Adipocyte (in vitro differentiated cells): ENCODE results near the gene SLC35F3.
"Not testable (repeated sequence)": the region's sequence is repeated elsewhere in the genome, so short reads cannot be mapped to it uniquely, and the experiment has no call there.

Experiments used
- DNase-seq: peaks from one replicate; pipeline ENCODE4 v3.0.0-alpha.2; 2015; ENCODE audit warnings: low read depth
- H3K27me3 ChIP-seq: replicated peaks from 2 replicates; pipeline ENCODE4 v1.7.0; 2013; ENCODE audit warnings: mild to moderate bottlenecking, low read length, moderate library complexity; ENCODE audit not compliant: control insufficient read depth, insufficient read depth
- H3K36me3 ChIP-seq: 2 replicates; pipeline ENCODE4 v1.7.0; 2013; ENCODE audit warnings: low read length, mild to moderate bottlenecking, moderate library complexity; ENCODE audit not compliant: control insufficient read depth, insufficient read depth, severe bottlenecking
- H3K4me1 ChIP-seq: 2 replicates; pipeline ENCODE4 v1.7.0; 2013; ENCODE audit warnings: mild to moderate bottlenecking, low read length, moderate library complexity; ENCODE audit not compliant: control insufficient read depth, insufficient read depth
- H3K4me3 ChIP-seq: 2 replicates; pipeline ENCODE4 v1.7.0; 2013; ENCODE audit warnings: mild to moderate bottlenecking, low read length, moderate library complexity
- H3K9ac ChIP-seq: 2 replicates; pipeline ENCODE4 v1.7.0; 2013; ENCODE audit warnings: mild to moderate bottlenecking, low read length, moderate library complexity
- H3K9me3 ChIP-seq: 2 replicates; pipeline ENCODE4 v1.7.0; 2013; ENCODE audit warnings: mild to moderate bottlenecking, low read length, moderate library complexity; ENCODE audit not compliant: control insufficient read depth

The SLC35F3 gene

DNA sequence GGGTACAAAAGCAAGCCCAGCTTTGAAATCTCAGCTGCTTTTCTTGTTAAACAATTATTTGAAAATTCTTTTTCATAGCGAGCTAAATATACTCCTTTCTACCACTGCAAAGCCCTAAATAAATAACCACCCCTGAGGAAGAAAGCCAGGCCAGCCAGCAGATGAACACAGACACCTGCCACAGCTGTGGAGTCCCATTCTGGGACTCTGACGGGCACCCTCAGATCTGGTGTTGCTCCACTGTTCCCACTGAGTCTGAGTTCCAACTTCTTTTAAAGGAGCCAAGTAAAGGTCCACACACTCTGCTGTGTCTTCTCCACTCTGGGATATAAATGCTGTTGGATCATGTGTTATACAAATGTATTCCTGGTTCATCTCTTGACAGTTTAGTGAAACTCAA, 391.1 kb downstream of the SLC35F3 start:
- Histone ChIP-seq H3K27me3 (no peaks in the 10 kb centered on the region), H3K4me3 (no peak overlapping the region), H3K4me1 (no peaks in the 10 kb centered on the region), H3K9me3 (peaks cover 12% of the 10 kb centered on the region), H3K36me3 (no peaks in the 10 kb centered on the region), H3K9ac (no peak overlapping the region)
- DNase-seq: no peak

DNA sequence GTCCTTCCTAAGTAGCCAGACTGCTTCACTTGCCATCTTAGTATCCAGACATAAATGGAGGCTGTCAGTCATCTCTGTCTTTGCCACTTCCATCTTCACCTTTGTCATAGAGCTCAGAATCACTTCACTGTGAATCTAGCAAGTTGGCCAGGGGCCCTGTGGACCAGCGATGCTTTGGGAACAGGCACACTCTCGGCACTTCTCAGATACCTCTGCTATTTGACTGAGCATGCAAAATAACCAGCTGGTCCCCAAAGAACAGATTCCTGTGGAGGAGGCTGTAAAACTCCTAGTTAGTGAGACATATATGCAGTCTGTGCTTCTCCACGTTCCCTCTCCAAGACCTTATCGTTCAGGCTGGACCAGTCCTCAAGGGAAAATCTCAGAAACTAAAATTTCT, 392.0 kb downstream of the SLC35F3 start:
- Histone ChIP-seq H3K27me3 (no peaks in the 10 kb centered on the region), H3K9ac (no peak overlapping the region), H3K4me1 (no peaks in the 10 kb centered on the region), H3K36me3 (no peaks in the 10 kb centered on the region), H3K9me3 (peaks cover 7% of the 10 kb centered on the region), H3K4me3 (no peak overlapping the region)
- no peak for DNase-seq

GRCh38 chr1:234297668-234298067, 393.2 kb downstream of the SLC35F3 start:
- H3K4me1 ChIP-seq: no peaks in the 10 kb centered on the region
- no peaks in the 10 kb centered on the region for H3K36me3 ChIP-seq
- DNase-seq: no peak
- H3K9me3 ChIP-seq: peaks cover 7% of the 10 kb centered on the region
- no peaks in the 10 kb centered on the region for H3K27me3 ChIP-seq
- no peak overlapping the region for H3K4me3 ChIP-seq
- no peak overlapping the region for H3K9ac ChIP-seq

- Histone ChIP-seq H3K27me3 (no peaks in the 10 kb centered on the region), H3K4me1 (no peaks in the 10 kb centered on the region), H3K36me3 (no peaks in the 10 kb centered on the region), H3K4me3 (no peak overlapping the region), H3K9ac (no peak overlapping the region), H3K9me3 (peaks cover 7% of the 10 kb centered on the region)
- no peak for DNase-seq
Measured at GRCh38 chr1:234300096-234300495, 395.6 kb downstream of the SLC35F3 start.

DNA sequence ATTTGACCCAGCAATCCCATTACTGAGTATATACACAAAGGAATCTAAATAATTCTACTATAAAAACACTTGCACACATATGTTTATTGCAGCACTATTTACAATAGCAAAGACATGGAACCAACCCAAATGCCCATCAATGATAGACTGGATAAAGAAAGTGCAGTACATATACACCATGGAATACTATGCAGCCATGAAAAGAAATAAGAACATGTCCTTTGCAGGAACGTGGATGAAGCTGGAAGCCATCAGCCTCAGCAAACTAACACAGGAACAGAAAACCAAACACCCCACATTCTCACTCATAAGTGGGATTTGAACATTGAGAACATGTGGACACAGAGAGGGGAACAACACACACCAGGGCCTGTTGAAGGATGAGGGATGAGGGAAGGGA, 397.2 kb downstream of the SLC35F3 start:
- H3K4me3 ChIP-seq, H3K9ac ChIP-seq, DNase-seq, H3K36me3 ChIP-seq, H3K27me3 ChIP-seq, H3K9me3 ChIP-seq, H3K4me1 ChIP-seq: not testable (repeated sequence)

DNA sequence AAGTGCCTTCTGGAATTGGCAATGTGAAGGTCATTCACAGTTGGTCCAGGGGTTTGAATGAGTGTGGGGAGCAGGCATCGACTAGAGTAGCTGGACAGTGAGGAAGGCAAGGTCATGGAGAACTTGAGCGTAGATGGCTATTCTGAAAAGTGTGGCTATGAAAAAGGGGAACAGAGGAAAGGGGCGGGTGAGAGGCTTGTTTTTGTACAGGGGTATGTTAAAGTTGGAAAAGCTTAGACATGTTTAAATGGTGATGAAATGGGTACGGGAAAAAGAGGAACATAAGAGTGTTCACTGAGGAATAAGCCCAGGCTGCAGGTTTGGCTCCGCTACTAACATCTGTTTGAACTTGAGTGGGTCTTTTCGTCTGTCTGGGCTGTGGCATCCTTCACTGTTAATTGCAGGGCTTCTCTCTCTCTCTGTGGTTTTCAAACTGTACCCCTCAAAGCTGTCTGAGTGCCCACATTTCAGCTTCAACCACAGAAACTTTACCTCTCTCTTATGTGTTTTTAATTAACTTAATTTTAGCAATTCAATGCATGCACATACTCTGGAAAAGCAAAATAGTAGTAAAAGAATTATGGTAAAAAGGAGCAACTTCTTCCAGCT, 398.0 kb downstream of the SLC35F3 start:
- Histone ChIP-seq H3K4me1 (no peaks in the 10 kb centered on the region), H3K27me3 (no peaks in the 10 kb centered on the region), H3K9me3 (peaks cover 7% of the 10 kb centered on the region), H3K36me3 (no peaks in the 10 kb centered on the region), H3K9ac (no peak overlapping the region), H3K4me3 (no peak overlapping the region)
- no peak for DNase-seq

GRCh38 chr1:234303231-234303630, 398.8 kb downstream of the SLC35F3 start:
- no peak overlapping the region for H3K4me3 ChIP-seq
- H3K9me3 ChIP-seq: peaks cover 7% of the 10 kb centered on the region
- no peak for DNase-seq
- H3K9ac ChIP-seq: no peak overlapping the region
- no peaks in the 10 kb centered on the region for H3K27me3 ChIP-seq
- H3K36me3 ChIP-seq: no peaks in the 10 kb centered on the region
- H3K4me1 ChIP-seq: no peaks in the 10 kb centered on the region

GRCh38 chr1:234307726-234308125, 403.2 kb downstream of the SLC35F3 start:
- Histone ChIP-seq H3K27me3 (peaks cover 4% of the 10 kb centered on the region), H3K4me1 (peaks cover 4% of the 10 kb centered on the region), H3K9me3 (no peaks in the 10 kb centered on the region), H3K36me3 (no peaks in the 10 kb centered on the region), H3K4me3 (no peak overlapping the region), H3K9ac (no peak overlapping the region)
- DNase-seq: no peak

DNA sequence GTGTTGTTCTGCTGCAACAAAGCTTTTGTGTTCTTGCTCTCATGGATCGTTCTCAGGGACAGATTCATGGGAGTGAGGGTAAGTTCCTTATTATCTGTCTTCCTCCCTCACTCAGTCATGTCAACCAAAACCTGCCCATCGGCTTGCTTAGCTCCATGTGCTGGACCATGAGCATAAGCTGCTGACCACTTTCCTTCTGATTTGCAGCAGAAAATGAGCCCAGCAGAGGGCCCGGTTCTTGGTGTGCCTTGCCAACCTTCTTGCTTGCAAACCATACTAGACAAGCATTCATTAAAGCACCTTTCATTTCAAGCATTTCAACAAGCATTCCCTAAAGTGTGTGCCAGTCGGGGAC, 404.7 kb downstream of the SLC35F3 start:
- Histone ChIP-seq H3K4me3 (no peak overlapping the region), H3K9ac (no peak overlapping the region), H3K36me3 (no peaks in the 10 kb centered on the region), H3K27me3 (peaks cover 4% of the 10 kb centered on the region), H3K4me1 (peaks cover 4% of the 10 kb centered on the region), H3K9me3 (no peaks in the 10 kb centered on the region)
- DNase-seq: no peak

GRCh38 chr1:234309598-234310459, 405.4 kb downstream of the SLC35F3 start:
- H3K27me3 ChIP-seq: peaks cover 4% of the 10 kb centered on the region
- no peaks in the 10 kb centered on the region for H3K9me3 ChIP-seq
- H3K4me3 ChIP-seq: peak overlapping the region; percentile 20
- H3K4me1 ChIP-seq: peaks cover 4% of the 10 kb centered on the region
- H3K9ac ChIP-seq: no peak overlapping the region
- DNase-seq: peak; percentile 71
- no peaks in the 10 kb centered on the region for H3K36me3 ChIP-seq

DNA sequence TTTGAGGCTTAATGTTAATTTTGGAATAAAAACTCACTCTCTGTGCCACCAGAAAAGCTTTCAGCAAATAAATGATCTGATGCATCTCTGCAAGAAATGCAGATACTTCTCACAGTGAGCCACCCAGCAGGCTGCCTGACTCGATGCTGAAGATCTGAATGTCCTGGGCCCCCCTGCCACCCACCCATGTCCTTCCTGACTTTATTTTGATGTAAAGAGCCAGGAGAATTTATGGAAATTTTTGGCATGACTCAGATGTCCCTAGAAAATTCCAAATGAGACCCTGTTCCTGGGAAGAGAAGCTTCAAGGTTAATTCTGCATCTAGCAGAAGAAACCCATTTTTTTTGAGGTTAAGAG, 406.0 kb downstream of the SLC35F3 start:
- H3K9ac ChIP-seq: no peak overlapping the region
- H3K4me3 ChIP-seq: peak overlapping the region; percentile 20
- H3K36me3 ChIP-seq: no peaks in the 10 kb centered on the region
- H3K9me3 ChIP-seq: no peaks in the 10 kb centered on the region
- no peak for DNase-seq
- H3K4me1 ChIP-seq: peaks cover 4% of the 10 kb centered on the region
- H3K27me3 ChIP-seq: peaks cover 4% of the 10 kb centered on the region
